Measurements from ENCODE around the gene PCDHB13.
"Not testable (repeated sequence)": the region's sequence is repeated elsewhere in the genome, so short reads cannot be mapped to it uniquely, and the experiment has no call there.

The PCDHB13 gene

DNA sequence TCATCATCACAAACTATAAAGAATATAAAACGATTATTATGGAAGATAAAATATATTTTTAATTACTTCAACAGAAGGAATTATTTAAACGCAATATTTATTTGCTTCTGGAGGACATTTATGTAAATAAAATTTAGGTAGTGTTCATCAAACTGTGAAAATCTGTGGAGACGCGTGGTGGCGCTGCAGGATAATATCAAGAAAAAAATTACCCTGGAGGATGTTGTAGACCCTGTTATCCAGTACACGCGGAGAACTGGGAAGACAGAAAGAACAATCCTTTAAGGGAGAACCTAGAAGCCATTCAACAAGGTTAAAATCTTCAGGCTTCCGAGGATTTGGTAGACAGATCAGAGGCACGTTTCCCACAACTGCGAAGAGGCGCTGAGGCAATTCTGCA lies 5.2 kb upstream of the PCDHB13 start, which contains the start of gene PCDHB12:
Gene PCDHB12 (plus strand): TSS at position 242 of the 400 bp plus-strand sequence. CDS start 189 bp downstream, outside the sequence.
- DNase-seq = no peak

DNA sequence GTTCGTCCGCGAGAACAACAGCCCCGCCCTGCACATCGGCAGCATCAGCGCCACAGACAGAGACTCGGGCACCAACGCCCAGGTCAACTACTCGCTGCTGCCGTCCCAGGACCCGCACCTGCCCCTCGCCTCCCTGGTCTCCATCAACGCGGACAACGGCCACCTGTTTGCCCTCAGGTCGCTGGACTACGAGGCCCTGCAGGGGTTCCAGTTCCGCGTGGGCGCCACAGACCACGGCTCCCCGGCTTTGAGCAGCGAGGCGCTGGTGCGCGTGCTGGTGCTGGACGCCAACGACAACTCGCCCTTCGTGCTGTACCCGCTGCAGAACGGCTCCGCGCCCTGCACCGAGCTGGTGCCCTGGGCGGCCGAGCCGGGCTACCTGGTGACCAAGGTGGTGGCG lies 3.4 kb upstream of the PCDHB13 start:
- not testable (repeated sequence) for DNase-seq

DNA sequence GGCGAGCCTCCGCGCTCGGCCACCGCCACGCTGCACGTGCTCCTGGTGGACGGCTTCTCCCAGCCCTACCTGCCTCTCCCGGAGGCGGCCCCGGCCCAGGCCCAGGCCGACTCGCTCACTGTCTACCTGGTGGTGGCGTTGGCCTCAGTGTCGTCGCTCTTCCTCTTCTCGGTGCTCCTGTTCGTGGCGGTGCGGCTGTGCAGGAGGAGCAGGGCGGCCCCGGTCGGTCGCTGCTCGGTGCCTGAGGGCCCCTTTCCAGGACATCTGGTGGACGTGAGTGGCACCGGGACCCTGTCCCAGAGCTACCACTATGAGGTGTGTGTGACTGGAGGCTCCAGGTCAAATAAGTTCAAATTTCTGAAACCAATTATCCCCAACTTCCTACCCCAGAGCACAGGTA lies 2.9 kb upstream of the PCDHB13 start:
- DNase-seq = not testable (repeated sequence)

DNA sequence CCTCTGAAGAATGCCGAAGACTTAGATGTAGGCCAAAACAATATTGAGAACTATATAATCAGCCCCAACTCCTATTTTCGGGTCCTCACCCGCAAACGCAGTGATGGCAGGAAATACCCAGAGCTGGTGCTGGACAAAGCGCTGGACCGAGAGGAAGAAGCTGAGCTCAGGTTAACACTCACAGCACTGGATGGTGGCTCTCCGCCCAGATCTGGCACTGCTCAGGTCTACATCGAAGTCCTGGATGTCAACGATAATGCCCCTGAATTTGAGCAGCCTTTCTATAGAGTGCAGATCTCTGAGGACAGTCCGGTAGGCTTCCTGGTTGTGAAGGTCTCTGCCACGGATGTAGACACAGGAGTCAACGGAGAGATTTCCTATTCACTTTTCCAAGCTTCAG lies 864 bp downstream of the PCDHB13 start:
- not testable (repeated sequence) for DNase-seq

DNA sequence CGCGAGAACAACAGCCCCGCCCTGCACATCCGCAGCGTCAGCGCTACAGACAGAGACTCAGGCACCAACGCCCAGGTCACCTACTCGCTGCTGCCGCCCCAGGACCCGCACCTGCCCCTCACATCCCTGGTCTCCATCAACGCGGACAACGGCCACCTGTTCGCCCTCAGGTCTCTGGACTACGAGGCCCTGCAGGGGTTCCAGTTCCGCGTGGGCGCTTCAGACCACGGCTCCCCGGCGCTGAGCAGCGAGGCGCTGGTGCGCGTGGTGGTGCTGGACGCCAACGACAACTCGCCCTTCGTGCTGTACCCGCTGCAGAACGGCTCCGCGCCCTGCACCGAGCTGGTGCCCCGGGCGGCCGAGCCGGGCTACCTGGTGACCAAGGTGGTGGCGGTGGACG lies 1.8 kb downstream of the PCDHB13 start:
- DNase-seq = not testable (repeated sequence)

DNA sequence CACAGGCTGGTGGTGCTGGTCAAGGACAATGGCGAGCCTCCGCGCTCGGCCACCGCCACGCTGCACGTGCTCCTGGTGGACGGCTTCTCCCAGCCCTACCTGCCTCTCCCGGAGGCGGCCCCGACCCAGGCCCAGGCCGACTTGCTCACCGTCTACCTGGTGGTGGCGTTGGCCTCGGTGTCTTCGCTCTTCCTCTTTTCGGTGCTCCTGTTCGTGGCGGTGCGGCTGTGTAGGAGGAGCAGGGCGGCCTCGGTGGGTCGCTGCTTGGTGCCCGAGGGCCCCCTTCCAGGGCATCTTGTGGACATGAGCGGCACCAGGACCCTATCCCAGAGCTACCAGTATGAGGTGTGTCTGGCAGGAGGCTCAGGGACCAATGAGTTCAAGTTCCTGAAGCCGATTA lies 2.3 kb downstream of the PCDHB13 start:
- DNase-seq = not testable (repeated sequence)

DNA sequence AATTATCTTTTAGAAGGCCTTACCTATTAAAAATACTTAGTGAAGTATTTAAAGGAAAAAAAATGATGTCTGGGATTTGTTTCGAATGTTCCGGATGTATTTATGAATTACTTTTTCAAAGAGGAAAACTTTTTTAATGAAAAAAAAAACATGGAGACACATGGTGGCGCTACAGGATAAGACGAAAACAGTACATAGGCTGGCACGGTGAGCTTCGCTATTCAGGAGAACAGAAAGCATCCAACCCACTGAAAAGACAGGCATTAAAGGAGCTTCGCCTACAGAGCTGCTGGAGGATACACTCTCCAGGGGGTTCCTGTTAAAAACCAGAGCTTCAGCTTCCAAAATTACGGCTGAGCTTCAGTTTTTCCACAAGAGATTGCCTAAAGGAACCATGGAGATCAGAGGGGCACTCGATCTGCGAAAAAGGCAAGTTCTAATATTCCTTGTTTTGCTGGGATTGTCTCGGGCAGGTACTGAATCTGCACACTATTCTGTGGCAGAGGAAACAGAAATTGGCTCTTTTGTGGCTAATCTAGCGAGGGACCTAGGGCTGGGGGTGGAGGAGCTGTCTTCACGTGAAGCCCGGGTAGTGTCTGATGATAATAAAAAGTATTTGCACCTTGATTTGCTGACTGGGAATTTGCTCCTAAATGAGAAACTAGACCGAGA lies 9.5 kb downstream of the PCDHB13 start, which contains the start of gene PCDHB14:
Gene PCDHB14 (plus strand): TSS at position 232 of the 672 bp plus-strand sequence. CDS start 163 bp downstream, at position 395.
- DNase-seq = no peak

DNA sequence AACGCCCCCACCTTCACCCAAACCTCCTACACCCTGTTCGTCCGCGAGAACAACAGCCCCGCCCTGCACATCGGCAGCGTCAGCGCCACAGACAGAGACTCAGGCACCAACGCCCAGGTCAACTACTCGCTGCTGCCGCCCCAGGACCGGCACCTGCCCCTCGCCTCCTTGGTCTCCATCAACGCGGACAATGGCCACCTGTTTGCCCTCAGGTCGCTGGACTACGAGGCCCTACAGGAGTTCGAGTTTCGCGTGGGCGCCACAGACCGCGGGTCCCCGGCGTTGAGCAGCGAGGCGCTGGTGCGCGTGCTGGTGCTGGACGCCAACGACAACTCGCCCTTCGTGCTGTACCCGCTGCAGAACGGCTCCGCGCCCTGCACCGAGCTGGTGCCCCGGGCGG lies 11.1 kb downstream of the PCDHB13 start:
- DNase-seq = not testable (repeated sequence)

DNA sequence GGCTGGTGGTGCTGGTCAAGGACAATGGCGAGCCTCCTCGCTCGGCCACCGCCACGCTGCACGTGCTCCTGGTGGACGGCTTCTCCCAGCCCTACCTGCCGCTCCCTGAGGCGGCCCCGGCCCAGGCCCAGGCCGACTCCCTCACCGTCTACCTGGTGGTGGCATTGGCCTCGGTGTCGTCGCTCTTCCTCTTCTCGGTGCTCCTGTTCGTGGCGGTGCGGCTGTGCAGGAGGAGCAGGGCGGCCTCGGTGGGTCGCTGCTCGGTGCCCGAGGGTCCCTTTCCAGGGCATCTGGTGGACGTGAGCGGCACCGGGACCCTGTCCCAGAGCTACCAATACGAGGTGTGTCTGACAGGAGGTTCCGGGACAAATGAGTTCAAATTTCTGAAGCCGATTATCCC lies 11.7 kb downstream of the PCDHB13 start:
- not testable (repeated sequence) for DNase-seq

DNA sequence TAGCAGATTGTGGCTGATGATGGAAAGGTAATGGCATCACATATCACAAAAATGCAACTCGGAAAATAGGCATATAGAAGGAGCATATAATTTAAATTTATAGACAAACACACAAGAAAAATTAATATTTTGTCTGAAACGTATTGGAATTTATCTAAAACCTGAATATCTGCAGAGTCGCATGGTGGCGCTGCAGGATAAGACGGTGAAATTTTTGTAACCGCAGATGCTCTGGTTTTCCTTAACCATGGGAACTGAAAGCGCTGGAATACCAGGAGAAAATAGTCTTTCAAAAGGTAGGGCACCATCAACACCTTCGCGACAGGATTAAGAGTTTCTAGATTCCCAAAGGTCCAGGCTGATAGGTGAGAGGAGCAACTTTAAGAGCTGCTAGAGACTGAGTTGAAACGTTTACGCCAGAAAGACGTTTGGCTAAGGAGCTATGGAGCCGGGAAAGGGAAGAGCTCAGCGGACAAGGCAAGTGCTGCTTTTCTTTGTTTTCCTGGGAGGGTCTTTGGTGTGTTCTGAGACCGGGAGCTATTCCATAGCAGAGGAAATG lies 20.5 kb downstream of the PCDHB13 start:
- DNase-seq = no peak

DNA sequence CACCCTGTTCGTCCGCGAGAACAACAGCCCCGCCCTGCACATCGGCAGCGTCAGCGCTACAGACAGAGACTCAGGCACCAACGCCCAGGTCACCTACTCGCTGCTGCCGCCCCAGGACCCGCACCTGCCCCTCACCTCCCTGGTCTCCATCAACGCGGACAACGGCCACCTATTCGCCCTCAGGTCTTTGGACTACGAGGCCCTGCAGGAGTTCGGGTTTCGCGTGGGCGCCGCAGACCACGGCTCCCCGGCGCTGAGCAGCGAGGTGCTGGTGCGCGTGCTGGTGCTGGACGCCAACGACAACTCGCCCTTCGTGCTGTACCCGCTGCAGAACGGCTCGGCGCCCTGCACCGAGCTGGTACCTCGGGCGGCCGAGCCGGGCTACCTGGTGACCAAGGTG lies 22.2 kb downstream of the PCDHB13 start:
- not testable (repeated sequence) for DNase-seq

DNA sequence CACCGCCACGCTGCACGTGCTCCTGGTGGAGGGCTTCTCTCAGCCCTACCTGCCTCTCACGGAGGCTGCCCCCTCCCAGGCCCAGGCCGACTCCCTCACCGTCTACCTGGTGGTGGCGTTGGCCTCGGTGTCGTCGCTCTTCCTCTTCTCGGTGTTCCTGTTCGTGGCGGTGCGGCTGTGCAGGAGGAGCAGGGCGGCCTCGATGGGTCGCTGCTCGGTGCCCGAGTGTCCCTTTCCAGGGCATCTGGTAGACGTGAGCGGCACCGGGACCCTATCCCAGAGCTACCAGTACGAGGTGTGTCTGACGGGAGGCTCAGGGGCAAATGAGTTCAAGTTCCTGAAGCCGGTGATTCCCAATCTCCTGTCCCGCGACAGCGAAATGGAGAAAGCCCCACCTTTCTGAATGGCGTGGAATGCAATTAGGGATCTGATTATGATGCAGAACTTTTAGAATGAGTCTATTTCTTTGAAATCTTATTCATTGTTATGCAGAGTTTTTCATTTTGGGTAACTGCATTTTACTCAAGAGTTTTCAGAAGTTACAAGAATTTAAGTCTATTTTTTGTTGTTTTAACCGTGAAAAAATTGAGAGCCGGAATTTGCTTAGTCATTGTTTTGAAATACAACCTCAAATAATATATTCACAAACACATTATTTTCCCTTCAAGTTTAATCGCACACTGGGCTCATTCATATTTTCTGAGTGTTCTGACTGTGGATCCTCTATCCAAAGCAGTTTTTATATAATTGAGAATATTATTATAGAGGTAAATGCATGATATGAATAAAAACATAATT lies 23.0 kb downstream of the PCDHB13 start:
- no peak for DNase-seq

DNA sequence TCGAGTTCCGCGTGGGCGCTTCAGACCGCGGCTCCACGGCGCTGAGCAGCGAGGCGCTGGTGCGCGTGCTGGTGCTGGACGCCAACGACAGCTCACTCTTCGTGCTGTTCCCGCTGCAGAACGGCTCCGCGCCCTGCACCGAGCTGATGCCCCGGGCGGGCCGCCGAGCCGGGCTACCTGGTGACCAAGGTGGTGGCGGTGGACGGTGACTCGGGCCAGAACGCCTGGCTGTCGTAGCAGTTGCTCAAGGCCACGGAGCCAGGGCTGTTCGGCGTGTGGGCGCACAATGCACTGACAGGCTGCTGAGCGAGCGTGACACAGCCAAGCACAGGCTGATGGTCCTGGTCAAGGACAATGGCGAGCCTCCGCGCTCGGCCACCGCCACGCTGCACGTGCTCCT lies 27.8 kb downstream of the PCDHB13 start:
- DNase-seq = no peak

DNA sequence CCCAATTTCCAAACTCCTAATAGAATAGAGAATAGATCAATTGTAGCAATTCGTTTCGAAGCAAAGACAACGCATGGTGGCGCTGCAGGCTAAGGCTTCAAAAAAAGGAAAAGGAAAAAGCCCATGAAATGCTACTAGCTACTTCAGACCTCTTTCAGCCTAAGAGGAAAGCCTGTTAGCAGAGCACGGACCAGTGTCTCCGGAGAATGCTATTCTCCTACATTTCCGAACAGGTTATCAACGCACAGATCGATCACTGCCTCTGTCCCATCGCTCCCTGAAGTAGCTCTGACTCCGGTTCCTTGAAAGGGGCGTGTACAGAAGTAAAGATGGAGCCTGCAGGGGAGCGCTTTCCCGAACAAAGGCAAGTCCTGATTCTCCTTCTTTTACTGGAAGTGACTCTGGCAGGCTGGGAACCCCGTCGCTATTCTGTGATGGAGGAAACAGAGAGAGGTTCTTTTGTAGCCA lies 31.6 kb downstream of the PCDHB13 start, which contains the start of gene PCDHB15:
Gene PCDHB15 (plus strand): TSS at position 146 of the 468 bp plus-strand sequence. CDS start 184 bp downstream, at position 330.
- no peak for DNase-seq

DNA sequence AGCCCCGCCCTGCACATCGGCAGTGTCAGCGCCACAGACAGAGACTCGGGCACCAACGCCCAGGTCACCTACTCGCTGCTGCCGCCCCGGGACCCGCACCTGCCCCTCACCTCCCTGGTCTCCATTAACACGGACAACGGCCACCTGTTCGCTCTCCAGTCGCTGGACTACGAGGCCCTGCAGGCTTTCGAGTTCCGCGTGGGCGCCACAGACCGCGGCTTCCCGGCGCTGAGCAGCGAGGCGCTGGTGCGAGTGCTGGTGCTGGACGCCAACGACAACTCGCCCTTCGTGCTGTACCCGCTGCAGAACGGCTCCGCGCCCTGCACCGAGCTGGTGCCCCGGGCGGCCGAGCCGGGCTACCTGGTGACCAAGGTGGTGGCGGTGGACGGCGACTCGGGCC lies 33.3 kb downstream of the PCDHB13 start:
- not testable (repeated sequence) for DNase-seq

DNA sequence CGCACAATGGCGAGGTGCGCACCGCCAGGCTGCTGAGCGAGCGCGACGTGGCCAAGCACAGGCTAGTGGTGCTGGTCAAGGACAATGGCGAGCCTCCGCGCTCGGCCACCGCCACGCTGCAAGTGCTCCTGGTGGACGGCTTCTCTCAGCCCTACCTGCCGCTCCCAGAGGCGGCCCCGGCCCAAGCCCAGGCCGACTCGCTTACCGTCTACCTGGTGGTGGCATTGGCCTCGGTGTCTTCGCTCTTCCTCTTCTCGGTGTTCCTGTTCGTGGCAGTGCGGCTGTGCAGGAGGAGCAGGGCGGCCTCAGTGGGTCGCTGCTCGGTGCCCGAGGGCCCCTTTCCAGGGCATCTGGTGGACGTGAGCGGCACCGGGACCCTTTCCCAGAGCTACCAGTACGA lies 33.7 kb downstream of the PCDHB13 start:
- not testable (repeated sequence) for DNase-seq

DNA sequence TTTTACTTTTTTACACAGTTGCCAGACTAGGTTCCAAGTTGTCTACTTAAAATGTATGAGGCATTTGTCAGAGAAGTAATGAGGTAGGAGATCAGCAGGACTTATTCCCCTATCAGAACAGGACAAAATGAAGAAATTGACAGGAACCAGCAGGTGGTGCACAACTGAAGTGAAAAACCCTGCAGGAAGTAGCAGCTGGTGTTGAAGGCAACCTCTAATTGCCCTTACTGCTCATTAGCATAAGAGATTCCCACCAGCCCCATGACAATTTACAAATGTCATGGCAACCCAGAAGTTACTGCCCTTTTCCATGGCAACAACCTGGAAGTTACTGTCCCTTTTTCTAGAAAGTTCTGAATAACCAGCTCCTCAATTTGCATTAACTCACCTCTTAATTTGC lies 36.9 kb downstream of the PCDHB13 start:
- DNase-seq = no peak

DNA sequence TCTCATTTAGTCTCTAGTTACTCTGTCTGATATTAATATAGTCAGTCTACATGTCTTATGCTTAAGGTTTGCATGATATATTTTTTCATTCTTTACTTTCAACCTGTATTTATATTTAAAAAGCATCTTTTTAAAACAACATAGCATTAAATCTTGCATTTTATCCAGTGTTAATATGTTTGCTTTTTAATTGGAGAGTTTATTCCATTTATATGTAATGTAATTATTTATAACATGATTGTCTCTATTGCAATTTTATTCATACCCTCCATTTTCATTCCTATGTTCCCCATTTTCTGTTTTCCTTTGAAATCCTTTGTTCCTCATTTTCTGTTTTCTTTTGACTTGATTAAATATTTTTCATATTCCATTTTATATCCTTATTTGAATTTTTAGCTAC lies 44.7 kb downstream of the PCDHB13 start:
- no peak for DNase-seq

DNA sequence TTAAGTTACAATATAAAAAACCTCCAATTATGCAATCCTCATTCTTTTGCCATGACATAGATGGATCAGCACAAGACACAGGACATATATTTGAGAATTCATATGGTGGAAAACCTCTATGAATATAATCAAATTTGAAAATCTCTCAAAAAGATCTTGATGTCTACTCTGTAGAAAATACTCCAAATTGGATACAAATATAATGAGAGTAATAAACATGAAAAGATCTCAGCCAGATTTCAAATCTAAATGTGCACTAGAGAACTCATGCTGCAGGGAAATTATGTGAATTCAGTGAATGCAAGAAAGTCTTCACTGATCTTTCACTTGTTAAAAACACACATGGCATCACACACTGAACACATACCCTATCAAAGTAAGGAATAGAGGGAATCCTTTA lies 45.2 kb downstream of the PCDHB13 start:
- no peak for DNase-seq

DNA sequence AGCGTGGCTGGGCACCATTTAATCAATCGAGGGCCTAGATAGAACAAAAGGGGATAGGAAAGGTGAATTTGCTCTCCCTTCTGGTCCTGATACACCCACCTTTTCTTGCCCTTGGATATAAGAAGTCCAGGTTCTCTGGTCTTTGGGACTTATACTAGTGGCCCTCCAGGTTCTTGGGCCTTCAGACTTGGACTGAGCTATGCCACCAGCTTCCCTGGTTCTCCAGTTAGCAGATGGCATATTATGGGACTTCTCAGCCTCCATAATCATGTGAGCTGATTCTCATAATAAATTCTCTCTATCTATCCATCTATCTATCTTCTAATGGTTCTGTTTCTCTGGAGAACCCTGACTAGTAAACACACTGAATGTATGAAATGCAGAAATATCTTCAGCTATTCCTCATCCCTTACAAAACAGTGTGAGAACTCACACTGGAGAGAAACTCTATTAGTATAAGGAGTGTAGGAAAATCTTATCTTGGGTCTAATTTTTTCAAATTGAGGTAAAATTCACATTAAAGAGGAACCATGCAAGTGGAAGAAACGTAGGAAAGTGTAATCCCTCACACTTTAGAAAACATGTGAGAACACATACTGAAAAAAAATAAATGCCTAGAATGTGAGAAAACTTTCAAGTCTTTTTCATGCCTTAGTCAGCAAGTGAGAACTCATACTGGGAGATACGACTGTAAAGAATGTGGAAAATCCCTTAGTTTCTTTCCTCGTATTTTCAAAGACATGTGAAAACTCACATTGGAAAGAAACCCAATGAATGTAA lies 46.9 kb downstream of the PCDHB13 start:
- peak in 1 of 2 donors; percentile 2 for DNase-seq

DNA sequence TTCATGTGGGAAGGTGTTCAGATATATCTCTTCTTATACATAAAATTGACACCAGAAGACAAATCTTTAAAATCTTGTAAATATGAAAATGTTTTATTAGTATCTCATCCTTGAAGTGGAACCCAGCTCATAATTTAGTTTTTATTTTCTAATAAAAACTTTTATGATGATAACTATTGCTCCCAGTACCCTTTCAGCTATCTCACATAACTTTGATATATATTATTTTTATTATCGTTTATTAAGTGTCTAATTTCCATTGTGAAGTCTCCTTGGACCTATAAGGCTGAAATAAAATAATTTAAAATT lies 47.5 kb downstream of the PCDHB13 start:
- DNase-seq = no peak

Data from inflammatory macrophage (primary cell).